Peyer's patch (tissue), 4 donors: ENCODE data around the gene PRDM15. TPM values are rescaled to one million over a fixed set of nuclear protein-coding genes. Genes with fewer than 3 reads are reported as not detected.

Experiments used
- DNase-seq, 3 donors: peaks; one replicate each; pipeline ENCODE4 v3.0.0-alpha.2; 2017 to 2019
- H3K27ac ChIP-seq, 4 donors: fragments of 200-600 bp; sonication (generic); one replicate each; pipeline ENCODE4 v1.5.1; 2016 to 2019
- H3K27me3 ChIP-seq, 2 donors: fragments of 200-600 bp; sonication (generic); one replicate each; pipeline ENCODE4 v1.5.1; 2019
- H3K36me3 ChIP-seq, 3 donors: fragments of 200-600 bp; sonication (generic); one replicate each; pipeline ENCODE4 v1.5.1; 2016 to 2019
- H3K4me1 ChIP-seq, 4 donors: fragments of 200-600 bp; sonication (generic); one replicate each; pipeline ENCODE4 v1.5.1; 2016 to 2019
- H3K4me3 ChIP-seq, 4 donors: fragments of 200-600 bp; sonication (generic); 1 replicate in 3 of 4; 2 replicates in 1 of 4; pipeline ENCODE4 v1.5.1; 2016 to 2019; ENCODE audit warnings: mild to moderate bottlenecking in 1 of 4
- H3K9me3 ChIP-seq, 4 donors: fragments of 200-600 bp; sonication (generic); one replicate each; pipeline ENCODE4 v1.5.1; 2016 to 2019; ENCODE audit warnings: mild to moderate bottlenecking in 1 of 4
- CTCF ChIP-seq, 6 experiments: fragments of 450-650 bp in 4 of 6; fragments of 200-600 bp in 2 of 6; sonication (generic) in 1 of 6; IDR thresholded peaks; one replicate each; pipeline ENCODE4 v1.5.1; 2017 to 2019; ENCODE audit warnings: antibody characterized with exemption in 6 of 6, mild to moderate bottlenecking in 3 of 6, moderate library complexity in 1 of 6
- POLR2A ChIP-seq, 2 donors: fragments of 450-650 bp; IDR thresholded peaks; one replicate each; pipeline ENCODE4 v1.5.1; 2017; ENCODE audit warnings: antibody characterized with exemption in 2 of 2, mild to moderate bottlenecking in 2 of 2, moderate library complexity in 2 of 2
- total RNA-seq, 4 donors: library from RNA; depleted of rRNA; stranded (reverse); fragments of >200 nt; gene quantifications; one replicate each; pipeline ENCODE4 v1.1.0, GENCODE V29; 2016

The PRDM15 gene
- total RNA-seq, 4 donors from 2014 or later: 9.3 to 47.9 (median 16.9) TPM

- TF ChIP-seq POLR2A (IDR thresholded peaks at IDR 0.05) (no peak), CTCF (IDR thresholded peaks at IDR 0.05) (no peak)
- no peak overlapping the region for H3K27ac ChIP-seq
- H3K27me3 ChIP-seq: no peaks in the 10 kb centered on the region
- no peak for DNase-seq
- H3K4me3 ChIP-seq: no peak overlapping the region
- no peaks in the 10 kb centered on the region for H3K9me3 ChIP-seq
- no peaks in the 10 kb centered on the region for H3K4me1 ChIP-seq
- peaks cover 0 to 21% (median 0%) of the 10 kb centered on the region in 3 donors for H3K36me3 ChIP-seq
These were observed 63.2 kb downstream of the PRDM15 start for GRCh38 chr21:41815652-41816582.

GRCh38 chr21:41813226-41813625 is 65.9 kb downstream of the PRDM15 start:
- Histone ChIP-seq H3K9me3 (no peaks in the 10 kb centered on the region), H3K27me3 (no peaks in the 10 kb centered on the region), H3K36me3 (peaks cover 0 to 41% (median 0%) of the 10 kb centered on the region in 3 donors), H3K27ac (no peak overlapping the region), H3K4me3 (no peak overlapping the region), H3K4me1 (no peaks in the 10 kb centered on the region)
- no peak for DNase-seq
- TF ChIP-seq POLR2A (IDR thresholded peaks at IDR 0.05) (no peak), CTCF (IDR thresholded peaks at IDR 0.05) (no peak)

- no peak for DNase-seq
- no peak for TF ChIP-seq CTCF (IDR thresholded peaks at IDR 0.05)
- TF ChIP-seq POLR2A (IDR thresholded peaks at IDR 0.05): no peak
- no peaks in the 10 kb centered on the region for H3K4me1 ChIP-seq
- no peak overlapping the region for H3K27ac ChIP-seq
- no peaks in the 10 kb centered on the region for H3K27me3 ChIP-seq
- no peaks in the 10 kb centered on the region for H3K9me3 ChIP-seq
- peaks cover 0 to 41% (median 0%) of the 10 kb centered on the region in 3 donors for H3K36me3 ChIP-seq
- H3K4me3 ChIP-seq: no peak overlapping the region
These were observed 66.5 kb downstream of the PRDM15 start for GRCh38 chr21:41812679-41813078.

- Histone ChIP-seq H3K27ac (no peak overlapping the region), H3K4me1 (no peaks in the 10 kb centered on the region), H3K9me3 (no peaks in the 10 kb centered on the region), H3K4me3 (no peak overlapping the region), H3K36me3 (peaks cover 0 to 38% (median 0%) of the 10 kb centered on the region in 3 donors), H3K27me3 (no peaks in the 10 kb centered on the region)
- DNase-seq: no peak
- TF ChIP-seq POLR2A (IDR thresholded peaks at IDR 0.05): no peak
- TF ChIP-seq CTCF (IDR thresholded peaks at IDR 0.05): no peak
These were observed 68.6 kb downstream of the PRDM15 start for GRCh38 chr21:41810597-41810932.

- Histone ChIP-seq H3K9me3 (no peaks in the 10 kb centered on the region), H3K36me3 (peaks cover 0 to 33% (median 0%) of the 10 kb centered on the region in 3 donors), H3K4me3 (no peak overlapping the region), H3K4me1 (no peaks in the 10 kb centered on the region), H3K27ac (no peak overlapping the region), H3K27me3 (no peaks in the 10 kb centered on the region)
- DNase-seq: no peak
- TF ChIP-seq CTCF (IDR thresholded peaks at IDR 0.05) (no peak), POLR2A (IDR thresholded peaks at IDR 0.05) (no peak)
These were observed 69.1 kb downstream of the PRDM15 start for GRCh38 chr21:41809891-41810596.
